Subcutaneous abdominal adipose tissue (tissue), 5 donors: ENCODE data around the gene ZFYVE27.

ENCODE experiments used
- H3K27ac ChIP-seq: one replicate; pipeline ENCODE4 v1.7.0; 2013; ENCODE audit warnings: low read depth, mild to moderate bottlenecking, inconsistent platforms, low read length, moderate library complexity
- H3K27me3 ChIP-seq, 5 donors: one replicate each; pipeline ENCODE4 v1.7.0; 2013; ENCODE audit warnings: low read length in 5 of 5, inconsistent platforms in 1 of 5; ENCODE audit not compliant: control insufficient read depth in 5 of 5, insufficient read depth in 4 of 5
- H3K36me3 ChIP-seq, 5 donors: one replicate each; pipeline ENCODE4 v1.7.0; 2013; ENCODE audit warnings: low read length in 5 of 5; ENCODE audit not compliant: control insufficient read depth in 5 of 5, insufficient read depth in 5 of 5
- H3K4me1 ChIP-seq, 5 donors: one replicate each; pipeline ENCODE4 v1.7.0; 2013; ENCODE audit warnings: low read length in 5 of 5, mild to moderate bottlenecking in 3 of 5, moderate library complexity in 1 of 5; ENCODE audit not compliant: control insufficient read depth in 5 of 5, insufficient read depth in 5 of 5
- H3K4me3 ChIP-seq, 5 donors: one replicate each; pipeline ENCODE4 v1.7.0; 2013; ENCODE audit warnings: low read length in 5 of 5, low read depth in 1 of 5
- H3K9ac ChIP-seq, 5 donors: one replicate each; pipeline ENCODE4 v1.7.0; 2013; ENCODE audit warnings: low read length in 5 of 5, mild to moderate bottlenecking in 4 of 5, moderate library complexity in 3 of 5
- H3K9me3 ChIP-seq, 5 donors: one replicate each; pipeline ENCODE4 v1.7.0; 2013; ENCODE audit warnings: low read length in 5 of 5; ENCODE audit not compliant: control insufficient read depth in 5 of 5
- donor health status: healthy.
- donor health status: healthy.
- donor health status: healthy.
- donor health status: healthy.
- donor health status: healthy.

The ZFYVE27 gene

GRCh38 chr10:97766996-97767924 is 30.3 kb downstream of the ZFYVE27 start:
- H3K4me3 ChIP-seq: no peak overlapping the region
- peaks cover 0 to 6% (median 0%) of the 10 kb centered on the region in 5 donors for H3K36me3 ChIP-seq
- H3K27ac ChIP-seq: no peak overlapping the region
- H3K9me3 ChIP-seq: no peaks in the 10 kb centered on the region
- no peak overlapping the region for H3K9ac ChIP-seq
- peaks cover 19 to 26% (median 23%) of the 10 kb centered on the region in 5 donors for H3K27me3 ChIP-seq
- H3K4me1 ChIP-seq: peaks cover 0 to 22% (median 18%) of the 10 kb centered on the region in 5 donors

DNA sequence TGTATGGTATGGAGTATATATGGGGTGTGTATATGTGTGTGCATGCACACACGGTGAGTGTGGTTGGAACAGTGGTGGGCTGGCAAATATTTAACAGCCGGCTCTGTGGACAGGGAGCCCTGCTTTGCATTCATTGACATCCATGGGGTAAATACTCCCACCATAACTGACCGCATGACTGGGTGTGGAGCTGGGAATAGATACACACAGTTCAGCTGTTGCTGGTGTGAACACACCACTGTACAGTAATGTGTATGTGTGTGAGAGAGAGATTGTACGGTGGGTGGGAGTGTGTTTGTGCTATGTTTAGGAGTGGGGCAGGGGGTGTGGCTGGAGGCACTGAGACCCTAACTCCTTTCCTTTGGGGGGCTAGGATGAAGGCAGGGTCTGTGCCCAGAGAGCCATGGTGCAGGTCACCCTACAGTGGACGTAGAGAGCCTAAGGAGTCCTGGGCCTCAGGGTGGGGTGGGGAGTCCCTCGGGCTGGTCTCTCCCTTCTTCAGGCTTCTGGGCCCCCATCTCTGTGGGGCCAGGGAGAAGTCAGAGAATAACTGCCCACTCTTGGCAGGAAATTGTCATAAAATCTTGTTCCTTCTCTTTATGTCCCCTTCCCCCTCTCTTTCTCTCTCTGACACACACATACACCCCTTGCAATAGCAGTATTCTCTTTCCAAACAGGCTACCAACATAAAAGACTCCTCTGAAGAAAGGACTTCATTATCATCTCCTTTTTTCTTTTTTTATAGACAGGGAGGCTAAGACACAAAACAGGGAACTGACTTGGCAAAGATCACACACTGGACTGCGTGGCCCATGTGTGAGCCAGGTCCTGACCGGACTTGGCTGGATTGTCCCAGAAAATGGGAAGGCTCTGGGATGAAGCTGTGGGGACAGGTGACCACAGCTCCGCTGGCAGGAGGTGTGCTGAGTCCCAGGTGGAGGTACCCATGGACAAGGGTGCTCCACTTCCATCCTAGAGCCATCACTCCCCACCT is 31.7 kb downstream of the ZFYVE27 start:
- H3K36me3 ChIP-seq: no peaks in the 10 kb centered on the region
- H3K27ac ChIP-seq: no peak overlapping the region
- peaks cover 26 to 37% (median 33%) of the 10 kb centered on the region in 5 donors for H3K27me3 ChIP-seq
- H3K9ac ChIP-seq: no peak overlapping the region
- peaks cover 0 to 8% (median 6%) of the 10 kb centered on the region in 5 donors for H3K4me1 ChIP-seq
- H3K4me3 ChIP-seq: no peak overlapping the region
- H3K9me3 ChIP-seq: no peaks in the 10 kb centered on the region

DNA sequence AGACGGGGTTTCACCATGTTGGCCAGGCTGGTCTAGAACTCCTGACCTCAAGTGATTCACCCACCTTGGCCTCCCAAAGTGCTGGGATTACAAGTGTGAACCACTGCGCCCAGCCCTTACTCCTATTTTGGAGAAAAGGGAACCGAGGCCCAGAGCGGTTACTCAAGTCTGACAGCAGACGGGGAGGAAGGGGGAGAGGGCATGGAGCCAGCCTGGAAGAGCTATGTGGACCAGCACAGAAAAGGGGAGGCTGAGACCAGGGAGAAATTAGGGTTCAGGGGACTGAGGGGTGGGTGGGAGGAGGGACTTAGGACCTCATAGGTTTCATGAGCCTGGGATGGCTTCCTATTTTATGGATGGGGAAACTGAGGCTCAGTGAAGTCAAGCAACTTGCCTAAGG is 33.3 kb downstream of the ZFYVE27 start:
- no peak overlapping the region for H3K4me3 ChIP-seq
- H3K4me1 ChIP-seq: peaks cover 0 to 8% (median 6%) of the 10 kb centered on the region in 5 donors
- H3K27me3 ChIP-seq: peaks cover 30 to 43% (median 36%) of the 10 kb centered on the region in 5 donors
- H3K27ac ChIP-seq: no peak overlapping the region
- H3K36me3 ChIP-seq: no peaks in the 10 kb centered on the region
- no peak overlapping the region for H3K9ac ChIP-seq
- H3K9me3 ChIP-seq: no peaks in the 10 kb centered on the region

DNA sequence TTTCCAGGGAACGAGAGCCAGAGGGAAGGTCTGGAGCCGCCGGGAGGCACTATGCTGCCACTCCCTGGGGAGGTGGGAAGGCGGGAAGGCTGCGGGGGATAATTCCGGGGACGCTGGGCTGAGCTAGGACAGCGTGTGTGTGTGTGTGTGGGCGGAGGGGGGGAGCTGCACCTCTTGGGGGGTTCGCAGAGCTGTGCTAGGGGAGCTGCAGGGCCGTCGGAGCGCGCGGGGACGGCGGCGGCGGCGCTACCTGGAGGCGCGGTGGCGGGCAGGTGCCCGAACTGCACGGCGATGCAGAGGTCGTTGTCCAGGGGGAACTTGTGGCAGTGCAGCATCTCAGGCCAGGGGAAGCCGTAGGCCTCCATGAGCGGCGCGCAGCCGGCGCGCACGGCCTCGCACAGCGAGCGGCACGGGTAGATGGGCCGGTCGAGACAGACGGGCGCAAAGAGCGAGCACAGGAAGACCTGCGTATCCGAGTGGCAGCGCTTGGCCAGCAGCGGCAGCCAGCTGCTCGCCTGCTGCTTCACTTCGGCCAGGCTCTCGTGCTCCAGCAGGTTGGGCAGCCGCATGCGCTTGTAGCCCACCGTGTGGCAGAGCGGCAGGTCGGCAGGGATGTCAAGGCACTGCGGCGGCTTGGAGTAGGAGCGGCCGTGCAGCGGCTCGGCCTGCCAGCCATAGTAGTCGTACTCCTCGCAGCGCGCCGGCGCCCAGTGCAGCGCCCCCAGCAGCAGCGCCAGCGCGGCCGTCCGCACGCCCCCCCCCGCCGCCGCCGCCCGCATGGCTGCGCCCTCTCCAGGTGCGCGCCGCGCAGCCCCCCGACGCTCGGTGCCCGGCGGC is 34.3 kb downstream of the ZFYVE27 start:
- Histone ChIP-seq H3K27me3 (peaks cover 30 to 43% (median 36%) of the 10 kb centered on the region in 5 donors), H3K4me3 (peak overlapping the region in 3 of 5 donors; percentile 13 to 58 (median 44)), H3K36me3 (no peaks in the 10 kb centered on the region), H3K9ac (no peak overlapping the region), H3K4me1 (peaks cover 0 to 8% (median 6%) of the 10 kb centered on the region in 5 donors), H3K27ac (no peak overlapping the region), H3K9me3 (no peaks in the 10 kb centered on the region)

DNA sequence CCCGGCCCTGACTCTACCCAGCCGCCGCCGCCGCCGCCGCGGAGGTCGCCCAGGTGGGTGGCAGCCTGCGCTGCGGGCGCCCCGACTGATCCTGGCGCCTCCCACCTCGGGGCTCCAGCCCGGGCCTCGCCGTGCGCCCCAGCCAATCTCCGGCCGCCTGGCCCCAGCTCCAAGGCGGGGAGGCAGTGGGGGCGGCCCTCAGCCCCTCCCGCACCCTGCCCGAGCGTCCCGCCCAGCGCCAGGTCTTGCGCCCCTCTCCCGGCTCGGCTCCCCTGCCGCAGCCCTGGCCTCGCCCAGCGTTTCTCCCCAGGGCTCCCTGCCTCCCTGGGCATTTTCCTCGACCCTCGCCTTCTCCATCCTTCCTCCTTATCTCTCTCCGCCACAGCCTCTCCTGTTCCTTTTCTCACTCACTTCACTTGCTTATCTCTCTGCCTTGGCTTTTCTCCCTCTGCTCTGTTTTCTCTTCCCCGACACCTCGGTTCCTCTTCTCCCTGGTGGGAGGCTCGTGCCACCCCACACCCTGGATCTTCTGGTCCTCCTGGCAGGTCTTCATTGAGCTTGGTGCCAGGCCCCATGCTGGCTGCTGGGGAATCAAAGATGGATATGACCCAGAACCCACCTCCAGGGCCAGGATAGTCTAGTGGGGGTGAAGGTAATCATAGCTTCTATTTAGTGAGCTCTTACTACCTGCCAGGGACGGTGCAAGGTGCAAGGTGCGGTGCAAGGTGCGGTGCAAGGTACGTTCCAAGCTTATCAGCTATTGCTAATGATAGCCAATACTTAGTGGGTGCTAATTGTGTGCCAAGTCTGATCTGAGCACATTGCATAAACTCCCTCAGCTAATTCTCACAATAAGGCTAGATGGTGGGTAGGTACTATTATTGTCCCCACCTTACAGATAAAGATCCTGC is 35.2 kb downstream of the ZFYVE27 start, which contains the start of gene SFRP5:
SFRP5 (minus strand) TSS at position 87 of the 911 bp plus-strand sequence. CDS start 166 bp downstream, outside the sequence.
- Histone ChIP-seq H3K27me3 (peaks cover 30 to 43% (median 36%) of the 10 kb centered on the region in 5 donors), H3K9ac (no peak within 1 kb of the TSS), H3K36me3 (no peaks in the 10 kb centered on the region), H3K27ac (no peak within 1 kb of the TSS), H3K9me3 (no peaks in the 10 kb centered on the region), H3K4me3 (peak within 1 kb of the TSS in 3 of 5 donors; percentile 13 to 58 (median 44)), H3K4me1 (peaks cover 0 to 8% (median 6%) of the 10 kb centered on the region in 5 donors)

GRCh38 chr10:97773096-97773495 is 36.2 kb downstream of the ZFYVE27 start:
- Histone ChIP-seq H3K9me3 (no peaks in the 10 kb centered on the region), H3K4me3 (no peak overlapping the region), H3K9ac (no peak overlapping the region), H3K4me1 (peaks cover 0 to 8% (median 6%) of the 10 kb centered on the region in 5 donors), H3K27ac (no peak overlapping the region), H3K27me3 (peaks cover 29 to 43% (median 36%) of the 10 kb centered on the region in 5 donors), H3K36me3 (no peaks in the 10 kb centered on the region)

GRCh38 chr10:97774811-97775294 is 37.9 kb downstream of the ZFYVE27 start:
- H3K9ac ChIP-seq: no peak overlapping the region
- H3K4me3 ChIP-seq: no peak overlapping the region
- peaks cover 25 to 38% (median 31%) of the 10 kb centered on the region in 5 donors for H3K27me3 ChIP-seq
- peaks cover 0 to 8% (median 6%) of the 10 kb centered on the region in 5 donors for H3K4me1 ChIP-seq
- H3K36me3 ChIP-seq: no peaks in the 10 kb centered on the region
- no peak overlapping the region for H3K27ac ChIP-seq
- no peaks in the 10 kb centered on the region for H3K9me3 ChIP-seq

DNA sequence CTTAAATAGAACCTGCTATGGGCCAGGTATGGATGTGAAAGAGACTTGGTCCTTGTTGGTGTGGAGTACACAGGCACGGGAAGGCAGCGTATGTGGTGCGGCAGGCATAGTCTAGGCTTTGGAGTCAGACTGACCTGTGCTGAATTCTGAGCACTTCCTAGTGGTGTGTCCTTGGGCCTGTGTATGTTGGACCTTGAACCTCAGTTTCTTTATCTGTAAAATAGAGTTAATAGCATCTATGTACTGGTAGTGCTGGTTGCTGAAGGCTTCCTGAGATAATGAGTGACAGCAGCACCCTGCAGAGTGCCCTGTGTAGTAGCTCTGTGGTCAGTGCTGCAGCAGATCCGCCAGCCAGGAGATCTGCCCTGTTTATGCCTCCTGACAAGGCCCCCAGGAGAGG is 40.2 kb downstream of the ZFYVE27 start:
- no peak overlapping the region for H3K9ac ChIP-seq
- no peak overlapping the region for H3K27ac ChIP-seq
- no peak overlapping the region for H3K4me3 ChIP-seq
- no peaks in the 10 kb centered on the region for H3K36me3 ChIP-seq
- H3K4me1 ChIP-seq: peaks cover 0 to 23% (median 8%) of the 10 kb centered on the region in 5 donors
- no peaks in the 10 kb centered on the region for H3K9me3 ChIP-seq
- peaks cover 11 to 21% (median 12%) of the 10 kb centered on the region in 5 donors for H3K27me3 ChIP-seq
